Type B pancreatic cell (in vitro differentiated cells): Measurements from ENCODE around the gene CYP24A1. TPM values are rescaled to one million over a fixed set of nuclear protein-coding genes. Genes with fewer than 3 reads are reported as not detected.

ENCODE experiments used
- DNase-seq: peaks from one replicate; pipeline ENCODE4 v3.0.0; 2021; ENCODE audit warnings: mixed read lengths; ENCODE audit not compliant: unreplicated experiment; ENCODE audit errors: extremely low spot score
- H3K27ac Mint-ChIP-seq: 2 replicates; pipeline ENCODE4 v1.8.0; 2021; ENCODE audit warnings: mild to moderate bottlenecking, mixed read lengths
- H3K27me3 Mint-ChIP-seq: 2 replicates; pipeline ENCODE4 v1.8.0; 2021; ENCODE audit warnings: mixed read lengths
- H3K36me3 Mint-ChIP-seq: 2 replicates; pipeline ENCODE4 v1.8.0; 2021; ENCODE audit warnings: mixed read lengths
- H3K4me1 Mint-ChIP-seq: one replicate; pipeline ENCODE4 v1.8.0; 2021; ENCODE audit warnings: mixed read lengths; ENCODE audit not compliant: unreplicated experiment
- H3K4me3 Mint-ChIP-seq: 2 replicates; pipeline ENCODE4 v1.8.0; 2021; ENCODE audit warnings: mild to moderate bottlenecking, mixed read lengths
- H3K9me3 Mint-ChIP-seq: 2 replicates; pipeline ENCODE4 v1.8.0; 2021; ENCODE audit warnings: mixed read lengths
- total RNA-seq: library from RNA; stranded (reverse); gene quantifications from 2 replicates; pipeline ENCODE4 v1.2.1, GENCODE V29; 2021; ENCODE audit warnings: low replicate concordance
- TF ChIP-seq, protein P1 (sequence below): fragments of 200-600 bp; sonication (generic); conservative IDR thresholded peaks from 2 replicates; pipeline ENCODE4 v1.5.0; 2021; ENCODE audit warnings: antibody characterized with exemption, mild to moderate bottlenecking

CYP24A1 gene
- total RNA-seq, 1 donor from 2014 or later: 7.1 TPM

DNA sequence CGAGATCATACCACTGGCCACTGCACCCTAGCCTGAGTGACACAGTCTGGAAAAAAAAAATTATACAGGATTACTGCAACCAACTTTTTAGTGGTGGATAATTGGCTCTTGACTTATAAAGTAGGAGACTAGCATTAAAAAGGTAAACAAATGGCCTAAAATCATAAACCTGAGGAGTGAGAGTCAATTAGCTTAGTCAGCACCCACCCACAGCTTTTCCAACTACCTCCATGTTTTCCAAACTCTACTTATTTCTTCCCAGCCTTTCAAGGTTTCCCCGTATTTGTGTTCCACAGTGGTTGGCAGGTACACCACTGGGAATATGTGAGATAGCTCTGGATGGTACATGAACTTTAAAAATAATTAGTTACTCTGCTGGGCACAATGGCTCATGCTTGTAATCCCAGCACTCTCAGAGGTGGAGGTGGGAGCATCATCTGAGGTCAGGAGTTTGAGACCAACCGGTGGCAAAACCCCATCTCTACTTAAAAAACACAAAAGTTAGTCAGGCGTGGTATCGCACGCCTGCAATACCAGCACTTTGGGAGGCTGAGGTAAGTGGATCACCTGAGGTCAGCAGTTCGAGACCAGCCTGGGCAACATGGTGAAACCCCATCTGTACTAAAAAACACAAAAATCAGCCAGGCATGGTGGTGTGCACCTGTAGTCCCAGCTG is 6.7 kb downstream of the CYP24A1 start:
- DNase-seq: no peak
- no peak overlapping the region for H3K4me3 Mint-ChIP-seq
- no peak overlapping the region for H3K27ac Mint-ChIP-seq
- no peaks in the 10 kb centered on the region for H3K9me3 Mint-ChIP-seq
- H3K4me1 Mint-ChIP-seq: peaks cover 29% of the 10 kb centered on the region
- H3K36me3 Mint-ChIP-seq: peaks cover 6% of the 10 kb centered on the region
- TF ChIP-seq, protein P1, sequence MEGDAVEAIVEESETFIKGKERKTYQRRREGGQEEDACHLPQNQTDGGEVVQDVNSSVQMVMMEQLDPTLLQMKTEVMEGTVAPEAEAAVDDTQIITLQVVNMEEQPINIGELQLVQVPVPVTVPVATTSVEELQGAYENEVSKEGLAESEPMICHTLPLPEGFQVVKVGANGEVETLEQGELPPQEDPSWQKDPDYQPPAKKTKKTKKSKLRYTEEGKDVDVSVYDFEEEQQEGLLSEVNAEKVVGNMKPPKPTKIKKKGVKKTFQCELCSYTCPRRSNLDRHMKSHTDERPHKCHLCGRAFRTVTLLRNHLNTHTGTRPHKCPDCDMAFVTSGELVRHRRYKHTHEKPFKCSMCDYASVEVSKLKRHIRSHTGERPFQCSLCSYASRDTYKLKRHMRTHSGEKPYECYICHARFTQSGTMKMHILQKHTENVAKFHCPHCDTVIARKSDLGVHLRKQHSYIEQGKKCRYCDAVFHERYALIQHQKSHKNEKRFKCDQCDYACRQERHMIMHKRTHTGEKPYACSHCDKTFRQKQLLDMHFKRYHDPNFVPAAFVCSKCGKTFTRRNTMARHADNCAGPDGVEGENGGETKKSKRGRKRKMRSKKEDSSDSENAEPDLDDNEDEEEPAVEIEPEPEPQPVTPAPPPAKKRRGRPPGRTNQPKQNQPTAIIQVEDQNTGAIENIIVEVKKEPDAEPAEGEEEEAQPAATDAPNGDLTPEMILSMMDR: no peak
- H3K27me3 Mint-ChIP-seq: peaks cover 46% of the 10 kb centered on the region

DNA sequence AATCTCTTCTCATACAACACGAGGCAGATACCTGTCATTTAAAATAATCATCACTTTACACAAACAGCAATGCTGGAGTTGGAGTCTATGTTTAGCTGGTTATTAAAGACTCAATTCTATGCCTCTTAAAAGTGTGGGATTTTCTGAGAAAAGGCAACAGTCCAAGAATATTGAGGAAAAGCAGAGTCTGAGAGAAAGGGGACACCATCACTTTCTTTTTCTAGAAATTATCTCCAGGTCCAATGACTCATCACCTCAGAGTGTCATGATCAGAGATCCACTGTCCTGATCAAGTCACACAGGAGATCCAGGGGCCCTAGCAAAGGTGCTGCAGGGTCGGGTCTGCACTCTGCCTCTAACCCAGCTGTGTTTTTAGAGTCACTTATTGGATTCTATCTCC is 8.0 kb downstream of the CYP24A1 start:
- no peak overlapping the region for H3K27ac Mint-ChIP-seq
- DNase-seq: no peak
- H3K9me3 Mint-ChIP-seq: no peaks in the 10 kb centered on the region
- peaks cover 29% of the 10 kb centered on the region for H3K4me1 Mint-ChIP-seq
- TF ChIP-seq, protein P1: no peak
- H3K27me3 Mint-ChIP-seq: peaks cover 33% of the 10 kb centered on the region
- H3K36me3 Mint-ChIP-seq: peaks cover 6% of the 10 kb centered on the region
- H3K4me3 Mint-ChIP-seq: no peak overlapping the region

DNA sequence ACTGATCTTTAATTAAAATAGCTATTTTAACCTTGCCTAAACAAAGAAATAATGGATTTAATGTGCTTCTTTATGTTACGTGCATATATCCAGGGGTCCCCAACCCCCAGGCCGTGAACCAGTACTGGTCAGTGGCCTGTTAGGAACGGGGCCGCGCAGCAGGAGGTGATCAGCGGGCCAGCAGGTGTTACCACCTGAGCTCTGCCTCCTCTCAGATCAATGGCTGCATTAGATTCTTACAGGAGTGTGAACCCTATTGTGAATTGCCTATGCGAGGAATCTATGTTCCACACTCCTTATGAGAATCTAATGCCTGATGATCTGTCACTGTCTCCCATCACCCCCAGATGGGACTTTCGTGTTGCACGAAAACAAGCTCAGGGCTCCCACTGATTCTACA is 8.8 kb downstream of the CYP24A1 start:
- DNase-seq: no peak
- no peak overlapping the region for H3K4me3 Mint-ChIP-seq
- no peak overlapping the region for H3K27ac Mint-ChIP-seq
- H3K9me3 Mint-ChIP-seq: no peaks in the 10 kb centered on the region
- TF ChIP-seq, protein P1: no peak
- peaks cover 27% of the 10 kb centered on the region for H3K4me1 Mint-ChIP-seq
- peaks cover 25% of the 10 kb centered on the region for H3K27me3 Mint-ChIP-seq
- peaks cover 6% of the 10 kb centered on the region for H3K36me3 Mint-ChIP-seq

DNA sequence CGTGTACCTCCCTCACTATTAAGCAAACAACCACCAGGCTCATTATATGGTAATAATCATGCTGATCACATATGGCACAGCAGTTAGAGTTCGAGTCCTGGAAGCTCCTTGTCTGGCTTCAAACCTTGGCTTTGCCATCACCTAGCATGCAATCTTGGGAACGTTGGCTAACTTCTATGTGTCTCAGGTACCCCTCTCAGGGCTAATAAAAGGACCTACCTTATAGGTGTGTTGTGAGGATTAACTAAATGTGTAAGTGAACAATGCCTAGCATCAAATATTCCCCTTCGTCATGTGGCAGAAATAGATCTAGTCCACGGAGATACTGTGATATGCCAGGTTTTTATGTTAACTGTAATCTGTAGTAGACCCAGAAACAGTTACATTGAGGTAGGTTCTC is 10.4 kb downstream of the CYP24A1 start:
- H3K9me3 Mint-ChIP-seq: no peaks in the 10 kb centered on the region
- TF ChIP-seq, protein P1: no peak
- H3K36me3 Mint-ChIP-seq: peaks cover 5% of the 10 kb centered on the region
- no peak overlapping the region for H3K4me3 Mint-ChIP-seq
- DNase-seq: no peak
- peaks cover 16% of the 10 kb centered on the region for H3K4me1 Mint-ChIP-seq
- H3K27ac Mint-ChIP-seq: no peak overlapping the region
- H3K27me3 Mint-ChIP-seq: peaks cover 10% of the 10 kb centered on the region

DNA sequence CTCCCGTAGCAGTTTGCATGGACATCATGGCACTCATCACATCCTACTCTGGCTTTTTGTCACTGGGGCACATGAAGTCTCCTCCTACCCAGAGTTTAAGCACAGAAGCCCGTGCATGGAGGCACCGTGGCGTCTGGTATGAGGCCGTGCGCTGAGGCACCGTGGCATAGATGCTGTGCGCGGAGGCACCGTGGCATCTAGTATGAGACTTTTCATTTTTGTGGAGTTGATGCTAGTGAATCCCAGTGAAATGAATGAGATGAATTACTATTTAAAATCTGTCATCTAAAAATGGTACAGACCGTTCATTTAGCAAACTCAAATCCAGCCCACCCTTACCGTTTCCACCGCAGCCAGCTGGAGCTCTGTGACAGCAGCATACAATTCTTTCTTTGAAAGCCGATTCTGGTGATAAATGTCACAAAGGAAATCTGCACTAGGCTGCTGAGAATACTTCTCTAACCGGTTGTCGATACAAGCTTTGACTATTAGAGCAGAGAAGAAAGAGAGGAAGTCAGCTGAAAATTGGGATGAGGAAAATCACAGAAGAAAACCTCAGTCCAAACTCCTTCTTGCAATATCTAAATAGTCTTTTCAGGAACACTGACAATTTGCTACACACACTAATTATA is 11.3 kb downstream of the CYP24A1 start:
- Mint-ChIP-seq H3K4me1 (peaks cover 8% of the 10 kb centered on the region), H3K36me3 (no peaks in the 10 kb centered on the region), H3K4me3 (no peak overlapping the region), H3K9me3 (no peaks in the 10 kb centered on the region), H3K27me3 (peaks cover 7% of the 10 kb centered on the region), H3K27ac (no peak overlapping the region)
- TF ChIP-seq, protein P1: no peak
- DNase-seq: no peak
